CD4-positive, alpha-beta T cell treated with Interleukin-2 at 100 ng/mL for 4 hours (primary cell): ENCODE results near the gene TCERG1L.
"Not testable (repeated sequence)": the region's sequence is repeated elsewhere in the genome, so short reads cannot be mapped to it uniquely, and the experiment has no call there.

Experiments
- DNase-seq: peaks from one replicate; pipeline ENCODE4 v3.0.0-alpha.2; 2020; ENCODE audit warnings: low spot score

The TCERG1L gene

DNA sequence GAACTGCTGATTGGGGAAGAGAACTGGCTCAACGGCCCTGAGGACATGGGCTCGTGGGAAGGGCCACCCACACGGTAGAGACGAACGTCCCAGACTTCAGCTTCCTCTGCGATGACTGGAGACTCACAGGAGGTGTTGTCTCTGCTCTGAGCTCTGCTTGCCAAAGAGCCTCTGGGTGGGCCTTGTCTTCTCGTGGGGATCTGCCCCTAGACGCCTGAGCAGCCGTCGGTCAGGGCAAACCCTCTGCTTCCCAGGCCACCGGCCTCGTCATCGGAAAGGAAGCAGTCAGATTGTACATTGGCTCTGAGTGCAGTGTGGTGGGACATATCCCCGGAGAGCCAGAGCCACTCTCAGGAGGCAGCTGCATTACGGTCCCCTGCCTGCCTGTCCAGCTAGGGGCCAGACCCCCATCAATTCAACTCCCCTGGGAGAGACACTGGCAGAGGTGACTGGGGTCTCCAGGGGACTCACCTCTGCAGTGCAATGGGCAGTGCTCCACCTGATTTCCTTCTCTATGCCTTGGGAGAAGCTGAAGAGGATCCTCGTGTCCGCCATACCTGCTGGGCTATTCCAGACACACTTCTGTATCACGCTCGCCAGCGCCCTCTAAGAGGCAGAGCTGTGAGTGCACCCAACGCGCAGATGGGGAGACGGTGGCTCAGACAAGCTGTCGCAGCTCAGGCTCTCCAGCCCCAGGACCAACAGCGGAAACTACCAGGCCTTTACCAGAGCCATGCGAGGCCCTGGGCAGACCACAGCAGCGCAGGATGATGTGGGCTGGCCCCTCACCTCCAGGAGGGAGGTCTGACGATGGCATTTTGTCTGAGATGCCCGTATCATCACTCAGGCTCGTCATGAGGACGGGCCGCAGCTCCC lies 227.4 kb downstream of the TCERG1L start:
- DNase-seq, result no peak

DNA sequence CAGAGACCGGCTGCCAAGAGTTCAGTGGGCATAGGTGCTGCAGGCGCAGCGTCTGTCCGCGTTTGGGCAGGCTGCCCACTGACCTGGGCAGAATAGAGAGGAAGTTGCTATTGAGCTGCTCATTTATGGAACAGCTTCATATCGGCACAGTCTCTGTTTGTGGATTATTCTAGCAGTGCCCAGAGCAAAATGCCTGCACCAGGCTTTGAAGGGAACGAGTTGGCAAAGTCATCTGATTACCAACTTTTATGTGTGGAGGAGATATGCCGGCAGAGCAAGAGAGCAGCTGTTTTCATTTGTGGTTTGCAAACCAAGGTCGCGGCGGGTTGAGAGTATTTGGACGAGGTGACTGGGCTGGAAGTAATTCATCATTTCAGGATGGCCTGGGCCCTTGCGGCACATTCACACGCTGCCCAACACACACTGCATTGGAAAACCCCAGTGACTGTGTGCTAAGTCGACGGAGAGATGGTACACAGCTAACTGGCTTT lies 228.5 kb downstream of the TCERG1L start:
- no peak for DNase-seq

DNA sequence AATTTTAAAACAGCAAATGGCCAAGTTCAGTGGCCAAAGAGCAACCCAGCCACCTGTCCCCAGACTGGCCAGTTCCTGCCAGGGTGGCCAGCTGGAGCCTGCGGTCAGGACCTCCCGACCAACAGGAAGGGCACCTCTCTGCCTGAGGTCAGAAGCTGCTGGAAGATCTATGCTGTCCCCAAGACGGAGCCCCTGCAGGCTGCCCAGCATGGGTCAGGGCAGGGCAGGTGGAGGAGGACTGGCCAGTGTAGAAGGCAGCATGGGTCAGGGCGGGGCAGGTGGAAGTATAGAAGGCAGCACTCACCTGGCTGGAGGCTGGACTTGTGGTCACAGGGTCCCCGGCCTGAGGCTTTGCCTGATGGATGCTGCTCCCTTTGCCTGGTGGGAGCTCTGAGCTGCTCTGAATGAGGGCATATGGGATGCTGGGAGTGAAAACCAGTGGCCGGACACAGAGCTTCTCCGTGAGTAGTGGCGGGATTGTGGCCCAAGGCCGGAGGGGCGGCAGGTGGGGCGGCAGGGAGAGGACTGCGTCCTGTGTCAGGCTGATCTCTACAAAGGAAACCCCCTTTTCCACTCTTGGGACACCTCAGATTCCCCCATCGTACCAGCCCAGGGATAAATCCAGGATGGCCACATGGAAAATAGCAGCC lies 229.2 kb downstream of the TCERG1L start:
- DNase-seq, result no peak

DNA sequence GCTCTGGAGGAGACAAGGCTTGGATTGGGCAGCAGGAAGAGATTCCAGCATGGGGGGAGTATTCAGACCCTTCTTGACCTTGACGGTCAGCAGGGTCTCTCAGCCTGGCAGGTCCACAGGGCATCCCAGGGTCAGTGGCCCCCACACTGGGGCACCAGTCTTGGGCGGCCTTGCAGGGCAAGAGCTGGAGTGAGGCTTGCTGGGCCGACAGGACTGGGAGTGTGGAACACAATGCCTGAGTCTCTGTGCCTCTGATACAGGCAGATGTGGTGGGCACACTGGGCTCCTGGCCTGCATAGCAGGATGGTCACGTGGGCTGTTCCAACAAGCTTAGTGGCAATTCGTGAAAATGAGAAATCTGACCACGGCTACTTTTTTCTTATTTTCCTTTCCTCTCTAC lies 229.7 kb downstream of the TCERG1L start:
- no peak for DNase-seq

DNA sequence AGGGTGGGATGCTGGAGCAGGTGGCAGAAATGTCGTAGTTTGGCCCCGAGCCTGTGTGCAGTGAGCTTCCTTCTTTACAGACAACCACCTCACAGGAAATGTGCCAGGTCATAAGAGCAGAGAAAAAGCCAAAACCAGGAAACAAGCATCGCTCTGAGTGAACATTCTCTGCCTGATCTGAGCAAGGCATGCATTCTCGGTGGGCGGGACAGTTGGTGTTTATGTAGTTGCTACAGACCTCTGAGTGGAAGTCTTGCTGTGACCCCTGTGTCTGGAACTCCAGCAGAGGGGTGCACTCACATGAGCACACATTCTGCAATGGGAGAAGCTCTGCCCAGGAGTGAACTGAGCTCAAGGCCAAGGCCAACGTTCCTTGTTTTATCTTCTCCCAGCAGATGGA lies 230.1 kb downstream of the TCERG1L start:
- DNase-seq, result no peak

DNA sequence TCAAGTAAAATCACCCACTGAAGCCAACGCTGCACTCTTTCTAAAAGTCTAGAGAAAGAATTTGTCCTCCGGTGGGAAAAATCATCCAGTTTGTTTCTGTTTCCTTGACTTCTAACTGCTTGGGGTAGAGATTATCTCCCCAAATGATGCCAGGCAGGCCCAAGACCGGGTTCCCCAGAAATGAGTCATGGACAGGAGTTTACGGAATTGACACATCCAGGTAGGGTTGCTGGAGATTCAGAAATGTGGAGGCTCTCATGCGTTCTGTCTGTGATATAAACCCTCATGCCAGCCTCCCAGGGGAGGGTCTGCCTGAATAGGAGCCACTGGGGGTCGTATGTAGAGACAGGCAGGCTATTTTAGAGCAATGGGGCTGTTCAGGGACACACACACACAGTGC lies 230.9 kb downstream of the TCERG1L start:
- no peak for DNase-seq

DNA sequence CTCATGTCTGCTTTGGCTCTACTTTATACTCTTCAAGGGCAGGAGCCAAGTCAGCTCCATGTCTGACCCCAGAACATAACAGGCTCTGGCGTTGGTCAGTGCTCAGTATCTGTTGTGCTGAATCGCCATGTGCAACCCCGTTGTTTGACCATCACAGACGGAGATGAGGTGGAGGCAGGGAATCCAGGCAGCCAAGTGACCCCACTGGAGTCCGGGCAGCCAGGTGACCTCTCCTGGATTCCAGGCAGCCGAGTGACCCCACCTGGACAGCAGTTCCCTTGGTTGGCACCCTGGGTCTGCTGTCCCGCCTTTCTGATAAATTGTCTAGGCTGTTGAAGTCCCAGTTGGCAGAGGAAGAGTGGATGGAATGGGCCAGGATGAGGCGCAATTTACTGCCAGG lies 232.2 kb downstream of the TCERG1L start:
- DNase-seq, result no peak

DNA sequence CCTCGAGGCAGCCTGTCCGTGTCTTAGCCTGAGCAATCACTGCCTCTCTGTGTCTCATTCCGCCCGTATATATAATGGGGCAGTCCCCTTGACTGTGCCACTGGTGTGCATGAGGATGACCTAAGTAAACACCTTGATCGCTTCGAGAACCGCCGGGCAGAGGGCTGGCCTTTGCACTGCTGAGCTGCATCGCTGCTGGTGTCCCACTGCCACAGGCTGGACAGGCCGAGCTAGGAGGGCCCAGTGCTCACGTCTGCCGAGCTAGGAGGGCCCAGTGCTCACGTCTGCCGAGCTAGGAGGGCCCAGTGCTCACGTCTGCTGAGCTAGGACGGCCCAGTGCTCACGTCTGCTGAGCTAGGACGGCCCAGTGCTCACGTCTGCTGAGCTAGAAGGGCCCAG lies 232.6 kb downstream of the TCERG1L start:
- not testable (repeated sequence) for DNase-seq

DNA sequence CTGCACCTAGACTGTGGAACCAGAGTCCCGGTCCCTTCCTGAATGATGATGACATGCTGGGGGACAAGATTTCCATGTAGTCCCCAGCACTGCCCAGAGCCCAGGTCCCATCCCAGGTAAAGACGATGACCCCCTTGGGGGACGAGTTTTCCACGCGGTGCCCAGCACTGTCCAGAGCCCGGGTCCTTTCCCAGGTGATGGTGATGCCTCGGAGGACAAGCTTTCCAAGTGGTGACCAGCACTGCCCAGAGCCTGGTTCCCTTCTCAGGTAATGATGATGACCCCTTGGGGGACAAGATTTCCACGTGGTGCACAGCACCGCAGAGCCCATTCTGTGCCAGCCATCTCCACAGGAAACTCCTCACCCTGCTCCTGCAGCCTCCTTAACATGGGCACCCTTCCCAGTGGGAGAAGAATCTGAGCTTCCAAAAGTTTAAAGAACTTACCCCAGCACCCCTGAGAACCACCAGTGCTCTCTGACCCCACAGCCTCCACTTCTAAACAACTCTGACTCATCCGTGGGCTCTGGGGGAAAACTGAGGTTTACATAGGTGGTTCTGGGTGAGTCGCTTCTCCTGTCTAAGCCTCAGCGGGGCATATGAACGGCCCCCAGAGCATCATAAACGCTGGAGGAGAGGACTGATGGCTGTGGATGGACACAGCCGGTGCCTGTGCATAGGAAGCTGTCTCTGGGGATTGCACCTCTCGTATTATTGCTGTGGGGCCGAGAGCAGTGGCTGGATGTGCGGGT lies 233.2 kb downstream of the TCERG1L start:
- no peak for DNase-seq

DNA sequence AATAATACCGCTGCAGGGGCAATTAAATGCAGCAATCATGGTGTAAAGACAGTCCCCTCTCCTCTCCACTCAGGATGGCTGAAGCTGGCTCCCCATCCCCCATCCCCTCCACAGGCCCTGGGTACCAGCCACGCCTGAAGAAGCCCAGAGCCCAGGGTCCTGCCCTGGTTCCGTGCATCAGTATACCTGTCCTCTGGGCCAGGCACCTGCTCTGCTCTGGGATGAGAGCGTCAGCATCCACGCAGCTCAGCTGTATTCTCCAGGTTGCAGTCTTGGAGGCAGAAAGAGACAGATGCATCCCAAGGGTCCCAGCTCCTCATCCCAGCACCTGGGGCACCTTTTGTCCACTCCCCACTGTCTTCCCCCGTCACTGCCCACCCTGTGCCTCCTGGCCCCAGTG lies 233.8 kb downstream of the TCERG1L start:
- DNase-seq, result no peak

DNA sequence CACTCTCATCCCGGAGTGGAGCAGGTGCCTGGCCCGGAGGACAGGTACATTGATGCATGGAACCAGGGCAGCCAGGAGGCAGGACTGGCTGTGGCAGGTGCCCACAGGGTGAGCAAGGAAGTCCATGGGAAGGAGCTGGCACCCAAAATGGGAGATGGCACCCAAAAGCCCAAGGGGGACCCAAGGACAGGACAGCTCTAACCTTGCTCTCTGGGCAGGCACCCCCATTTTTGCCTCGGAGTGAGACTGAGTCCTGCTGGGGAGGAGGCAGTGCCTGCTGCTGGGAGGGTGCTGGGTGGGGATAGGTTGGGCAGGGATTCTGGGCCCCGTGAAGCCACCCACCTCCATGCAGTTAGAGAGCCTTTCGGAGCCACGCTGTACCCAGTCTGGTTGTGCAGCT lies 234.5 kb downstream of the TCERG1L start:
- DNase-seq, result no peak

DNA sequence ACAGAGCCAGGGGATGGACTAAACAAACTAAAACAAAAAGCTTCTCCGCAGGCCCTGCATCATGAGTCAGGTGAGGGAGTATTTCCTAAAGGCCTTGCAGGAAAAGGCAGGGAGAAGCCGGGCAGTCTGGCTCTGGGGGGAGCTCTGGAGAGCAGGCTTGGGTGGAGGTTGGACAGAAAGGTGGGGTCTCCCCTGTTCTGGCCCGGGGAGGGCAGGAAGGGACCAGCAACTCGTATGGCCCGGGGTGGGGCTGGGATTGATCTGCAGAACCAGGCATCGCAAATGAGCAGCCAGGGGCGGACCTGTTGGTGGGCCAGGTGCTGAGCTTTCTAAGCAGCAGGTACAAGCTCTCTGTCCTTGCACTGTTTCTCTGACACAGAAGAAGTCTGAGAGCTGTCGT lies 235.2 kb downstream of the TCERG1L start:
- no peak for DNase-seq

DNA sequence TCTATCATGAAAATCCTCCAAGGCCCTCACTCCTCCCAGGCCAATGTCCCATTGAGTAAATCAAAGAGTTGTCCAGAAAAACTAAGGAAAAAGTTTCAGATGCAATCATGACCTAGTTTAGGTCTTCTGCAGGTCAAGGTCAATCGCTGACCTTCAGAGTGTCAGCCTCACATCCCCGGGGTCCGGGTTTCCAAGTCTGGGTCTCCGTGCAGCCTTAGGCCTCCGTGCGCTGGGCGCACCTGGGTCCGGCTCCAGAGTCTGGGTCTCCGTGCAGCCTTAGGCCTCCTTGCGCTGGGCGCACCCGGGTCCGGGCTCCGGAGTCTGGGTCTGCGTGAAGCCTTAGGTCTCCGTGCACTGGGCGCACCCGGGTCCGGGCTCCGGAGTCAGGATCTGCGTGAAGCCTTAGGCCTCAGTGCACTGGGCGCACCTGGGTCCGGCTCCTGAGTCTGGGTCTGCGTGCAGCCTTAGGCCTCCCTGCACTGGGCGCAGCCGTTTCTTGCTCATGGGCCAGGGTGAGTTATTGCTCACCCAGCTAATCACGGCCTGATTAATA lies 236.2 kb downstream of the TCERG1L start:
- no peak for DNase-seq

DNA sequence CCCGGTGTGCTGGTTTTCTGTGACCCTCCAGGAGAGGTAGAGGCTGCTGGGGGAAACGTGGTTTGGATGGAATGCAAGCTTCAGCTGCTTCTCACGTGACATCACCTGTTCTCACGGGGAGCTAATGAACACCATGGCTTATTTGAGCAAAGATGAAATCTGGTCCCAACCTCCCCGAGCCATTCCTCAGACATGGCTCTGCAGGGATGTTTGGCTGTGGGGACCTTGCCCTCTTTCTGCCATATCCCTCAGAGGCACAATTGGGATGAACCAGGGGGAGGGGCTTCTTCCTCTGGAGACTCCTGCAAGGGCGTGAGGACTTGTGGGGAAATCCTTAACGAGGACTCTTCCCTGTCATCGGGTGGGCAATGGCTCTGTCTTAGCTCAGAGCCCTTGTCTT lies 236.8 kb downstream of the TCERG1L start:
- DNase-seq, result no peak

DNA sequence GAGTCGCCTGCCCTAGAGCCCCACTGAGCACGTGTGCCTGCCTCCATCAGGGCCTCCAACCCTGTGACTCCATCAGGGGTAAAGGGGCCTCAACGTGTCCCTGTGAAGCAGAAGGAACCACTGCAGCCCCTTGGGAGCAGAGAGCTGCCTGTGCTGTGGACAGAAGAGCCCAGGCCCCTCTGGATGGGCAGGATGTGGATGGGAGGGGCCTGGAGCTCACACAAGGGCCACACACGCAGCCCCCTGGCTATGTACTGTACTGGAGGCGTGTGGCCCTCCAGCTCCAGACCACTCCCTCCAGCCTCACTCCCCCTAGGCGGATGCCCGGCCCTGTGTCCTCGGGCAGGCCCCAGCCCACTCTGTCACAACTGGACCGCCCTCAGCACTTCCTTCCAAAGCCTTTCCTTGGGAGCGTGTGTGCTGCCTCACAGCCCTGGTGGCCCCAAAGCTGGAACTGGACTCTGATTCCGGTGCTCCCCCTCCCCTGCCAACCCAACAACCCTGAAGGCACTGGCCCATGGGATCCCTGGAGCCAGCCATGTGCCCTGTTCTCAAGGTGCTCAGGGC lies 238.0 kb downstream of the TCERG1L start:
- DNase-seq, result no peak

DNA sequence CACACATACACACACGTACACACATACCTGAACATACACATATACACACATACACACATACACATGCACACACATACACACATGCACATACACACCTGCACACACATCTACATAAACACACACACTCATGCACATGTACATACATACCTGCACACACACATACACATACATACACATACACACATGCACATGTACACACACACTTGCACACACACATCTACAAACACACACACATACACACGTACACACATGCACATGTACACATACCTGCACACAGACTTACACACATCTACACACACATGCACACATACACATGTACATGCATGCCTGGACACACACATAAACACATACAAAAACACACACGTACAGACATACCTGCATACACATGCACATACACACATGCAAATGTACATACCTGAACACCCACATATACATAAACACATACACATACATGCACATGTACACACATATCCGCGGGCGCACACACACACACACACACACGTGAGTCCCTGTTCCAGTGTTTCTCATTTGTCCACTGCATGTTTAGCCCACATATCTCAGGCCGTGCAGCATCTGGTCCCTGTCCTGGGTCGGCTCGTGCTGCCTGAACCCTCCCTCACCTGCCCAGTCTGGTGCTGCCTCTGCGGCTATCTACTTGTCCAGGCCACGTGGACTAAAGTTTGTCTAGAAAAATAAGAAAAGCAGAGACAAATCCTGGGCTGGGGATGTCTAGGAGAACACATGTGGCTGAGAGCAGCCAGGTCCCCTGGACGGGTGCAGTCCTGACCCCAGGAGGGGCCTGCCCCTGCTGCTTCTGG lies 238.7 kb downstream of the TCERG1L start:
- DNase-seq, result no peak

DNA sequence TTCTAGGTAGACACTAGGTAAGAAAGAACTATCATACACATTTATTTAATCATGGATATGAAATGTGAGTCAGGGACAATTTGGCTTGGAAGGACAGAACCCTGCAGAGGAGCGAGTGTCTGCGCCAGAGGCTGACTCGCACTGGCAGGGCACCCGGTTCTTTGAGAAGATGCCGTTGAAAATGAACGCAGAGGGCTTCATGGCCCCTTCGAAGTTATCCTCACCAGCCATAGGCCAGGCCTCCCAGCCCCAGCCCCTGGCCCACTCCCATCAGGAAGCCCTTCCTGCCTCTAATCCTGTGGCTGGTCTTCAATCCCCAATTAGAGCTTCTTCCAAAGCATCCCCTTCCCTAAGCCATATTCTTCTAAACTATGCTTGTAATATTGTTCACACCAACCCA lies 239.8 kb downstream of the TCERG1L start:
- DNase-seq, result no peak

DNA sequence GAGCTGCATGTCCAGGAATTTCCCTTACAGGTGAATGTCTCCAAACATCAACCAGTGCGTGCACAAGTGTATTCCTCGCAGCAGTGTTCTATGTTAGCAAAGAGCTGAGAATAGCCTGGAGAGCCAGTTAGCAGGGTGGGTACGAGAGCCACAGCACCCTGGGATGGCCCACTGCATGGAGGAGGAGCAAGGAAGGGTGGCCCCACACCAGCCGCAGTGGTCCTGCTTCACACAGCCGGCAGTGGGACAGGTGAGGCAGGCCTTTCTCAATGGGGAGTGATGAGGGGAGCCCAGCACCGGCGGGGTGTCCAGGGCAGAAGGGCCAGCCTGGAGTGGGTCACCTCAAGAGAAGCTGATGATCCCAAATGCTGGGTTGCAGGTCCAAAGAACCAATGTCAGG lies 240.7 kb downstream of the TCERG1L start:
- DNase-seq, result no peak

DNA sequence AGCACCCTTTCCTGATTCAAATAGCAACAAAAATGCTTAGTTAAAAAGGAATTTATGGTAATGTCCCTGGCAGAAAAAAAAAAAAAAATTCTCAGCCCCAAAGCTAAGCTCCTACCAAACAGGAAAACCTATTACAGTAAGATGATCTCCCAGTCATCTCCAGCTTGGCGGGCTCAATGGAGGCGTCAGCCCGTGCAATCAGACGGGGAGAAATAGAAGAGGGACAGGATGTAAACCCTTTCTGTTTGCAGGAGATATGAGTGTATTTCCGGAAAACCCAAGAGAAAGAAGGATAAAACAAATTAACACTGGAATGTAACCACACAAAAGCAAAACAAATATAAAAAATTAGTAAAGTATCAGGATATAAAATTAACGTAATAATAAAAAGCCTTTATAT lies 242.8 kb downstream of the TCERG1L start:
- no peak for DNase-seq

DNA sequence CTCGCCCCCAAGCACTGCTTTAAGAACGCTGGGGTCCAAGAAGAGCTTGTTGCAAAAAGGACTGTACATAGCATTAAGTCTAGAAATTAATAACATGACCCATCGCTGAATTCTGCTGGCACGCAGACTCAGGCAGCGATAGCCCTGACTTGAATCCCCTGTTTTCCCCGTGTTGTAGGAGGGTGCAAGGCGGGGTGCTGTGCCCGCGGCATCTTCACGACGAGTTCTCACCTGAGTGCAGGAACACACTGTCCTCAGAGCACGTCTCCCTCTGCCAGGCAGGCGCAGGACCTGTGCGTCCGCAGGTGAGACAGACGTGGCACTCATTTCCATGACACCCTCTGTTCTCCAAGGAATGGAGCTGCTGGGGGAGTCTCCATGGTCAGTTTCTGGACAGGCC lies 243.2 kb downstream of the TCERG1L start:
- no peak for DNase-seq

DNA sequence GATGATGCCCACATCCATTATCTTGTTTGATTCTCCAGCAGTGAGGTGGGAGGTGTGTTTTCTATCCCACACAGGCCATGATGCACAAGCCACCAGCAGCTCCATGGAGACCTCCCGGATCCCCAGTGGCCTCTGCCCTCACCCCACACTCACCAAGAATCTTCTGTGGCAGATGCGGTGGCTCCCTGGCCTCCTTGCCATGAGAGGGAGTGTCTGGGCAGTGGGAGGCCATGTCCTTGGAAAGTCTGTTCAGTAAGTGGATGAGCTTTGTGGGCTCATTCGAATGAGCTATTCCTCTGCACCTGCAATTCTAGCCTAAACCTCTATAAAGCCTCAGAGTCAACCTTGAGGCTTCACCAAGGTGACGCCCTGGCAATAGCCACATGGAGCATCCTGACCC lies 243.8 kb downstream of the TCERG1L start:
- no peak for DNase-seq
